NCI-H2029 treated with DMSO at 0.1 percent for 48 hours (cell line): ENCODE results near the gene PPP1R26.
A peak's percentile ranks its signal among the peaks of the same experiment; 100 is the strongest.

Experiments
- DNase-seq: peaks from one replicate; lab custom pipeline; 2025; lab: John Stamatoyannopoulos, UW

PPP1R26 gene

GRCh38 chr9:135489188-135489906 lies 9.8 kb downstream of the PPP1R26 start:
- no peak for DNase-seq

- no peak for DNase-seq
Observed at GRCh38 chr9:135490166-135490870, 10.7 kb downstream of the PPP1R26 start.

GRCh38 chr9:135490980-135491464 lies 11.4 kb downstream of the PPP1R26 start:
- no peak for DNase-seq

- DNase-seq = no peak
Observed at GRCh38 chr9:135491764-135492163, 12.2 kb downstream of the PPP1R26 start.

GRCh38 chr9:135492886-135493669 lies 13.5 kb downstream of the PPP1R26 start:
- DNase-seq = no peak

GRCh38 chr9:135494791-135495559 lies 15.4 kb downstream of the PPP1R26 start:
- DNase-seq = no peak

GRCh38 chr9:135498381-135499126 lies 19.0 kb downstream of the PPP1R26 start:
- no peak for DNase-seq

DNA sequence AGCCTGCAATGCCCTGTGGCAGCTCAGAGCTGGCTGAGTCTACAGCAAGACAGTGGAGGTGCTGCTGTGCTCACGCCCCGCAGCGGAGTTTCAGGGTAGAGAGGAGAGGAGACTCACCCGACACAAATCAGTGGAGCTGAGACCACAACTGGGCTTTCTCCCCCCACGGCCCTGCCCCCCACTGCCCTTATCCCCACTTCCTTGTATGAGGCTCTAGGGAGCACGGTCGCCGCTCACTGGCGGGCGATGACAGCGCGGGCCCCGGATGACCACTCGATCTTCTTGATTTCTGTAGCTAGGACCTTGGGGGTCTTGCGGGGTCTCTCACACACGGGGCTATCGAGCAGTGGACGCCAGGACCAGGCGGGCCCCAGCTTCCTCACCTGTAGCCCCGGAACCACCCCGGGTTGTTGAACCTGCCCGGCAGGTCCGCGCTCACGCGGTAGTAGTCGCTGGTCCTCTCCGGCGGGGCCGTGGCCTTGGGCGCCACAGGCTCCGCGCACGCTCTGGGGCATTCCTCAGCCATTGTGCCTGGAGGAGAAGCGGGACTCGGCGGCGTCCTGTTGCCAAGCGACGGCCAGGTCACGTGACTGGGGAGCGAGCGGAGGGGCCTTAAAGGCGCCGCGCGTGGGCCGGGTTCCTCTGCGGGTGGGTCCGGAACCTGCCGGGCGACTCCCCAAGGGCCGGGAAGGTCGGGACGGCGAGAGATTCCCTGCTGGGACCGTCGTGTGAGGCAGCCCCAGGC lies 19.9 kb downstream of the PPP1R26 start:
- DNase-seq = peak; percentile 64

DNA sequence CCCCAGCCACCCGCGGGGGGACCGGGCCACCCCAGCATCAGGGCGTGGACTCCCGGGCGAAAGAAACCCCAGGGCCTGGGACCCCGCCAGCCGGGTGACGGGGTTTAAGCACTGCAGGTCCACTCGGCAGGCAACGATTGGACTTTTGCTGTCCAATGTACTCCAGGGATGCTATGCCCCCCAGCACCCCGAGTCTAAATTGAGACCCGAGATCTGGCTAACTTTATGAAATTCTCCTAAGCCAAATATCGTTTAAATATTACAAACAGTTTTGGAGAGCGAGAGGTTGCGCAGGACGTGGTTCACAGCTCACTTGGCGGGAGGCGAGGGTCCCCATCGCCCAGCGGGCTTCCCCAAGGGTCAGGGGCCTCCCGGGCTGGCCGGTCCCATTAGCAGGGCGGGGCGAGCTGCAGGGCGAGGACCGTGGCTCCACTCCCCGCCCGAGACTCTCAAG lies 20.5 kb downstream of the PPP1R26 start:
- DNase-seq = no peak

DNA sequence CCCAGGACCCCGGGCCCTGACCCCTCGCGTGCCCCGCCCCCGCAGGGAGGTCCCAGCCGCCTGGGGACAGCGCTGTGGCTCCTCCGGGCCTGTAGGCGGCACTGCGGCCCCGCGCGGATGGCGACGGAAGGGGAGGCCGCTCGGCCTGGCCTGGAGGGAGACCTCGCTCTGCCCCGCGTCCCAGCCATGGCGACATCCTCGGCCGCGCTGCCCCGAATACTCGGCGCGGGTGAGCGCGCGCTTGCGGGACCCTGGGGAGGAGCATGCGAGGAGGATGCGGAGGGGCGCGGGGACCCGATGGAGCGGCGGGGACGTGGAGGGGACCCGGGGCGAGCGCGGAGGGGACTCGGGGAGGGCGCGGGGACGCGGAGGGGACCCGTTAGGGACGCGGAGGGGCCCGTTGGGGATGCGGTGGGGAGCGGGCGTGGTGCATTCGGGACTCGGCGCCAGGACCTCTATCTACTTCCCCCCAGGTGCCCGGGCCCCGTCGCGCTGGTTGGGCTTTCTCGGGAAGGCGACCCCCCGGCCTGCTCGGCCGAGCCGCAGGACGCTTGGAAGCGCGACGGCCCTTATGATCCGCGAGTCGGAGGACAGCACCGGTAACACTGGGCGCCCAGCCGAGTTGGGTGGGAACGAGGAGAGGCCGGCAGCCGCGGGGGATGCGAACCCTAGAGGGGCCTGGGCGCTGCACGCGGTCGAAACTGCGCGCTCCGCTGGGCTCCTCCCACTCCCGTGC lies 21.1 kb downstream of the PPP1R26 start, which contains the start of gene MRPS2:
TSS of gene MRPS2 (plus strand) at position 158 of the 736 bp plus-strand sequence. CDS start at position 187, 29 bp downstream.
- peak; percentile 35 for DNase-seq

- DNase-seq = no peak
Observed at GRCh38 chr9:135501261-135502167, 21.9 kb downstream of the PPP1R26 start.

GRCh38 chr9:135502168-135502872 lies 22.7 kb downstream of the PPP1R26 start:
- DNase-seq = no peak

GRCh38 chr9:135502873-135503321 lies 23.3 kb downstream of the PPP1R26 start:
- no peak for DNase-seq

GRCh38 chr9:135503371-135504261 lies 24.0 kb downstream of the PPP1R26 start:
- no peak for DNase-seq

DNA sequence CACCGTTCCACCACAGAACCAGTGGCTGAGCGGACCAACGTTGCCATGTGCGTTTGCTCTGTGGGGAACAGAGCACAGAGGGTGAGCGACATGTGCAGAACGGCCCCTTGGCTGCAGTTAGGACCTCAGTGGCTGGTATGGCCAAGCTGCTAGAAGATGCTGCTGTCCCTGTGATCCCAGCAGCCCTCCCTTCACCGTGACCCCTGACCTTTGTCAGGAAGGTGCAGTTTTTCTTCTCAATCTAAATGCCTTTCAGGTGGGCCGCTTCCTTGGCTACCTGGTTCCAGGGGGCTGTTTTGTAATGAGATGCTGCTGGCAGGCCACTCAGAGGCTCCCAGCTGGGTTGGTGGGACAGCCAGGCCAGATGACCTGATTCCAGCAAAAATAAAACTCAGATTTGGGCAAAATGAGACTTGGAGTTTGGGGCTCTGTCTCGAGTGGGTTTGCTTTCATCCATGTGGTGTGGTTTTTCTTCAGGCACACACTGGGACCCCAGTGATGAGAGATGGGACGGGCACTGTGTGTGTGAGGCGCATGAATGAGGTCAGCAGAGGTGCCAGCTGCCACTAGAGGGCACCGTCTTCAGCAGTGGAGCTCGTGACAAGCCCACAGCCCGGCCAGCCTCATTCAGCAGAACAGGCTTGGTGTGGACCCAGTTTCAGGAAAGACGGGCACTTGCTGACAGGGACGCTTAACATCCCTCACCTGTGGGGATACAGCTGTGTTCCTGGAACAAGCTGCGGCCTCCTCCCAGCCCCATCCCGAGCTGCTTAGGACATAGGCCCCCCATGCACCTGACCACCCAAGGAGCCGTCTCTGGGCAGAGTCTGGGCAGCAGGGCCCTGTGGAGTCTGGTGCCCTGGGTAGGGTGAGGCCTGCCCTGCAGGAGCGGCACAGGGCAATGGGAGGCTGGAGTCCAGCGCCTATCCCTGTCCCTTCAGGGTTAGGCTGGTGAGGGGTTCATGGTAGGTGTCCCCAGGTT lies 25.0 kb downstream of the PPP1R26 start:
- no peak for DNase-seq
